Stimulated activated naive CD8-positive, alpha-beta T cell treated with anti-CD3 and anti-CD28 coated beads, Interleukin-15, Interleukin-2, amounts not matched to agents 100 U/mL and 50 U/mL, for 24 hours (primary cell): Measurements from ENCODE around the gene PEPD.

Experiments
- ATAC-seq: fragments of 150-1000 bp; cut with Tn5 transposase; one replicate; pipeline ENCODE4 v1.10.0; 2021
- DNase-seq: peaks from one replicate; pipeline ENCODE4 v3.0.0; 2021

The PEPD gene

GRCh38 chr19:33381101-33381500, 140.5 kb downstream of the PEPD start:
- no peak for DNase-seq

GRCh38 chr19:33379151-33379829, 142.3 kb downstream of the PEPD start:
- no peak for DNase-seq
- ATAC-seq = no peak

More at GRCh38 chr19:33381101-33381500, 140.5 kb downstream of the PEPD start:
- no peak for ATAC-seq

GRCh38 chr19:33377586-33378475, 143.8 kb downstream of the PEPD start:
- ATAC-seq (no peak), DNase-seq (no peak)

GRCh38 chr19:33376941-33377557, 144.5 kb downstream of the PEPD start:
- DNase-seq (no peak), ATAC-seq (no peak)

- no peak for DNase-seq
- ATAC-seq = no peak
Measured at GRCh38 chr19:33376423-33376822, 145.2 kb downstream of the PEPD start.

- no peak for DNase-seq
- ATAC-seq = no peak
Measured at GRCh38 chr19:33375837-33376159, 145.8 kb downstream of the PEPD start.

- ATAC-seq = no peak
- DNase-seq = no peak
Measured at GRCh38 chr19:33375156-33375836, 146.3 kb downstream of the PEPD start.

GRCh38 chr19:33374236-33374714, 147.3 kb downstream of the PEPD start:
- no peak for ATAC-seq
- DNase-seq = peak; percentile 21

- ATAC-seq = peak; percentile 97
- peak; percentile 96 for DNase-seq
Measured at GRCh38 chr19:33373453-33374235, 147.9 kb downstream of the PEPD start, which contains the start of gene CEBPG. Gene CEBPG, plus strand, starts transcription at chr19:33373709. Its CDS starts 5,531 bp downstream, at chr19:33379240.

GRCh38 chr19:33370783-33371182, 150.8 kb downstream of the PEPD start:
- ATAC-seq = no peak
- DNase-seq = no peak

GRCh38 chr19:33368074-33368864, 153.3 kb downstream of the PEPD start:
- ATAC-seq = no peak
- no peak for DNase-seq

GRCh38 chr19:33366897-33367296, 154.7 kb downstream of the PEPD start:
- no peak for ATAC-seq
- no peak for DNase-seq

- no peak for ATAC-seq
- DNase-seq = no peak
Measured at GRCh38 chr19:33366127-33366526, 155.5 kb downstream of the PEPD start.

- no peak for DNase-seq
- no peak for ATAC-seq
Measured at GRCh38 chr19:33365691-33366090, 155.9 kb downstream of the PEPD start.

- no peak for ATAC-seq
- DNase-seq = no peak
Measured at GRCh38 chr19:33363476-33363875, 158.1 kb downstream of the PEPD start.

- no peak for DNase-seq
Measured at GRCh38 chr19:33362508-33363228, 158.9 kb downstream of the PEPD start.

GRCh38 chr19:33359581-33359980, 162.0 kb downstream of the PEPD start:
- DNase-seq = no peak
- ATAC-seq = no peak

More at GRCh38 chr19:33362508-33363228, 158.9 kb downstream of the PEPD start:
- no peak for ATAC-seq

- DNase-seq (no peak), ATAC-seq (no peak)
Measured at GRCh38 chr19:33358408-33358807, 163.2 kb downstream of the PEPD start.

GRCh38 chr19:33357556-33357955, 164.0 kb downstream of the PEPD start:
- DNase-seq (no peak), ATAC-seq (no peak)

GRCh38 chr19:33355535-33355934, 166.1 kb downstream of the PEPD start:
- no peak for ATAC-seq
- no peak for DNase-seq
